Cerebellar cortex (tissue), 1 donor: ENCODE results near the gene MOV10L1.

Experiments used
- DNase-seq: peaks from one replicate; pipeline ENCODE4 v3.0.0-alpha.2; 2015; ENCODE audit warnings: low spot score

MOV10L1 gene

DNA sequence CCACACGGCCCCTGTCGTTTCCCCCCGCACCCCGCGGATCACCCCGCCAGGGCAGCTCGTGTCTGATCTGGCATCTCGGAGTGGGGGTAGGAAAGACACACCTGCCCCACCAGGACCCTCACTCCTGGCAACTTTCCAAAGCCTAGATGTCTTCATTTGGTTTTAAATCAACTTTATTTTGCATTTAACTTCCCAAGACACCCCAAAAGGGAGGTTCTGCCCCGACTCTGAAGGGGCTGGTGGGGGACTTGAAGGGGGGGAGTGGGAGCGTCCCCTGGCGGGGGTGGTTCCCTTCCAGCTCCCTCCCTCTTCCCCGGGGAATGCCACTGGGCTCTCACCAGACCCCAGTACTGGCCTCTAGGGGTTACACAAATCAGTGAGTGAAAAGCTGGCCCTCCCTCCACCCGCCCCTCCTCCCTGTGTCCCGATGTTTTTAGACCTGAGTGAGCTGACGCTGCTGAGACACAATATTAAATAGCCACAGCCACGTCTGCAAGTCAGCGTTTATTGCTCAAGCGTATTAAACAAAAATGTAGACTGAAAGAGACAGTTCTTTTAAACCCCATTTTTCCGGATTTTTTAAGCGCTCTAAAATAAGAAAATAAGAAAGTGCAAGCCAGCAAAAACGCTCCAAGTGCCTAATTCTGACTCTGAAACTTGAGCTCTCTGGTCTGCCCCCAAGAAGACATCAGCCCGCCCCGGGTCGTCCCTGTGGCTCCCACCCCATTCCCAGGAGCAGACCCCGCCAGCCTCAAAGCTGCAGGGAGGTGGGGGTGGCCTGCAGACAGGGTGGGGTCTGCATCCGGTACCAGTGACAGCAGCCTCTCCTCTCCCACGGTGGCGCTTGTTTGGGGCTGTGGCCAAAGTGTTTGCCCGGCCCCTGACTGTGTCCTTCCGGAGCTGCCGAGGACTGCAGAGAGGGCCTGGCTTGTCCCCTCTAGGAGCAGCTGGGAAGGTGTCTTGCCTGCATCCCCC is 30.6 kb upstream of the MOV10L1 start:
- DNase-seq, result peak; percentile 10

- DNase-seq, result no peak
Observed at GRCh38 chr22:50059881-50060262, 29.9 kb upstream of the MOV10L1 start.

GRCh38 chr22:50060441-50061140 is 29.2 kb upstream of the MOV10L1 start:
- no peak for DNase-seq

GRCh38 chr22:50061141-50061823 is 28.5 kb upstream of the MOV10L1 start:
- no peak for DNase-seq

GRCh38 chr22:50061824-50062355 is 27.9 kb upstream of the MOV10L1 start:
- DNase-seq, result no peak

DNA sequence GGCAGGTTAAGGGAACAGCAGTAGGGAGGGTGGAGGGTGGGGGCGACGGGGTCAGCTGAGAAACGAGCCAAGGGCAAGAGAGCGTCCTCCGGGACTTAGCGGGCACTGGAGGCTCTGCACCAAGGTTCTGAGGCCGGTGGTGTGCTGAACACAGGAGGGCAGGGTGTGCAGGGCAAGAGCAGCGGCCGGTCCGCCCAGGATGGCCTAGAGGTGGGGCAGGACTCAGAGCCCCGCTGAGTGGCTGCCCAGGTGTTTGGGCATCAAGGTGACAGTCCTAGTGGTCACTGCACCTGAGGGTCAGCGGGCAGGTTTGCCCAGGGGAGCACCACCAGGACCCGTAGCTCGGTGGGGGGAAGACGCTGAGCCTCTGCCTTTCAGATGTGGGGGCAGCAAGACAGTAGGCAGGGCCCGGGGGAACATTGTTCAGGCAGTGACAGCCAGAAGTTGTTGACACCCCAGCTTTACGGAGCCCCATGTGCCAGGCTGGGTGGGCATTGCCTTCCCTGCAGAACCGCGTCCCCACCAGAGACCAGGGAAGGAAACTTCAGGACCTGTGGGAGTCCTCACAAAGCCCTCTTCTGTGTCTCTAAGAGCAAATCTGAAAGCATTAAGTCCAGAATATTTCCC is 27.2 kb upstream of the MOV10L1 start:
- no peak for DNase-seq

- DNase-seq, result no peak
Observed at GRCh38 chr22:50063589-50064393, 26.0 kb upstream of the MOV10L1 start.

GRCh38 chr22:50064453-50064852 is 25.4 kb upstream of the MOV10L1 start:
- no peak for DNase-seq

GRCh38 chr22:50067244-50067643 is 22.6 kb upstream of the MOV10L1 start:
- DNase-seq, result no peak

GRCh38 chr22:50068096-50068495 is 21.7 kb upstream of the MOV10L1 start:
- no peak for DNase-seq

GRCh38 chr22:50070366-50070765 is 19.4 kb upstream of the MOV10L1 start:
- no peak for DNase-seq

DNA sequence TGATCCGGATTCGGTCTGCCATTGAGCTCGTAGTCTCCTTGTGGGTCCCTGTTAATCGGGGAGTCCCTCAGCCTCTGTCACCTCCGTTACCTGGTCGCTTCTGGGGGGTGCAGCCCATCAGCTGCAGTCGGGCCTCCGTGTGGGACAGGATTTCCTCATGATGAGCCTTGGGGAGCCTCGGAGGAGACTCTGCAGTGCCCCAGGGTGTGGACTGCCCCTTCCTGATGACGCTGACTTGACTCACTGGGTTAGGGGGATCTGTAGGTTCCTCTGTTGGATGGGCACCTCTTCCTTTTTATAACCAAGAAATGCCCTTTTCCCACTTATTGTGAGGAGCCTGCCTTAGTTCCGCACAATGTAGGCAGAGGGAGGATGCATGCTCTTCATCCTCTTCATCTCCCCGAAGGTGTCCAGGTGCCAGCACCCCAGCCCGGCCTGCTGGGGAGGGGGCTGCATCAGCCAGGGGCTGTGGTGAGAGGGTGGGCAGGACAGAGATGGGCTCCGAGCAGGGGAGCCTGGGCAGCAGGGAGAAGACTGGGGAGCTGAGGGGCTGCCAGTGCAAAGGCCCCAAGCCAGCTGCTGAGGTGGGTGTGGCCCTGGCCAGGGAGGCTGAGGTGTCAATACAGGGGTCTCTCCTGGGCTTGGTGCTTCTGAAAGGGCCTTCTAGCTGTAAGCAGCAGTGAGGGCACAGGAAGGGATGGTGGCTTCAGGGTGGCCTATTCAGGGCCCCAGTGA is 18.2 kb upstream of the MOV10L1 start:
- no peak for DNase-seq

GRCh38 chr22:50072167-50072555 is 17.6 kb upstream of the MOV10L1 start:
- no peak for DNase-seq

DNA sequence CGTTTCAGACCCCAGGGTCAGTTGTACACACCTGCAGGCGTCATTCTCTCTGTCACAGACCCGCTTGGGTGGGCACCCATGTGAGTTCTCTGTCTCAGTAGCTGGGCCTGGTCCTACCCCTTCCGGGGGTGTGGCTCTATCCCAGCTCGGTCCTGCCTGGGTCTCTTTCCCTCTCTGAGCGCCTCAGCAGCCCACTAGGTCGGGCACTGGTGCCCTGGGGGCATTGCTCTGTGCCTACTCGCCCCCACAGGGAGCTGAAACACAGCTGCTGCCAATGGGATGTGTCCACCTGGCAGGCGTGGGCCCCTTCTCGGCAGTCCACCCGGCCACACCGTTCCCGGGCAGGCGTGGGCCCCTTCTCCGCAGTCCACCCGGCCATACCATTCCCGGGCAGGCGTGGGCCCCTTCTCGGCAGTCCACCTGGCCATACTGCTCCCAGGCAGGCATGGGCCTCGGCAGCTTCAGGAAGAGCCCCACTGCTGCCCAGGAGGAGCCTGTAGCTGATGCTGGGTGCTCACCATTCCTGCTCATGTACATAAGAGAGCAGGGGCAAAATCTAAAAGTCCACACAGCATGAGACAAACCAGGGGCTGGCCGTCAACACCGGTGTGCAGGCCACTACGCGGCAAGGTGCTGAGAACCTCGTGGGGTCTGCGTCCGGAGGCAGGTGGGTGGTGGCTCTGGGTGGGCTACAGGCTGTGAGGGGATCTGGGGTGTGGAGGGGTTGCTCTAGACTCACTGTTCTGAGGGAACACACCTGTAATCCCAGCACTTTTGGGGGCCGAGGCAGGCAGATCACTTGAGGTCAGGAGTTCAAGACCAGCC is 16.9 kb upstream of the MOV10L1 start:
- DNase-seq, result no peak

DNA sequence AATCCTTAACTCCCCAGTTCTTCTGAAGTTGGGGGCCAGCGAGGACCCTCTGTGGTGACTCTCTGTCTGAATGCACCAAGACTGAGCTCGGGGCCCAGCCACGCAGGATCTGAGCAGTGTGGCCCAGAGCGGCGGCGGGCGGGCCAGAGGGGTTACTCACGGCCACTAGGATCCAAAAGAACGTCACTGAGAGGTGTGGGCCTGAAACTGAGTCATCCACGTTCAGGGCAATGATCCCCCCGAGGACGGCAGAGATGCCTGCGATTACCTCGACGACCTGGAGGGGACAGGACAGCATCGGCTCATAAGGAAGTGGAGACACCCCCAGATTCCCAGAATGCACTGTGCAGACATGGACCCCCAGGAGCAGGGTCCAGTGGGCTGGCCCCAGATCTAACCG is 15.8 kb upstream of the MOV10L1 start:
- no peak for DNase-seq

GRCh38 chr22:50074551-50075530 is 15.0 kb upstream of the MOV10L1 start:
- peak; percentile 35 for DNase-seq

DNA sequence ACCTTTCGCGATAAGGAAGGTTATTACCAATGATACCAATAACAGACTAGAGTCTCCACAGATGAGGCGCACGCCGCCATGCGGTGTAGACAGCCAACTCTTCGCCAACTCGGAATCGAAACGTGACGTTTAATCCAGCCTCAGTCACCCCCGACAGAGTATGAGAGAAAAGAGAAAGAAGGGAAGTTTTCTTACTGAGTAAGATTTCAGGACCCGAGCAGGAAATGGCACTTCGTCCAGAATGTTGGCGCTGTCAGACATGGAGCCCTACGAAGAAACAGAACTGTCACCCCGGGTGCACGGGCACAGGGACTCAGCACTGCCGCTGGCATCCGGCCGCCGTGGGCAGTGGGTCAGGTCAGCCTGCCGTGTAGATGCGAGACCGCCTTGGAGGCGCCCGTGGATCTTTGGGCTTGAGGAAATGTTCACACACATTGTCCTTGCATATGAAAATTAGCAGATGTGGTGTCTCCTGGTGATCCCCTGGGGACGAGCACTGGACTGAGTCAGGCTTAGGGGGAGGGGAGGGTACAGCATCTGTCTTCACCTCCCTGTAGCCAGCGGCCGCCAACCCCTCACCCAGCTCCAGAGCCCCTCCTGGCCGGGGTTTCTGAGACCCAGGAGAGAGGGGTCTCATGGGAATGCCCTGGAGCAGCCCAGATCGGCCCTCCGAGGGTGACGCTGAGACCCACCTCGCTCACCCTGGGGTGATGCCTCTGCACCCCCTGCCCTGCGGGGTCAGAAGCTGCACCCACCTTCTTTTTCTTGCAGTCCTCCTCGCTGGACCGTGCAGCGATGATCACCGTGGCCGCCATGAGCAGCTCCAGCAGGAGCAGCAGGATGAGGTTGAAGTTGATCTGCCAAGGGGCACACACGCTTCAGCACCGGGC is 12.9 kb upstream of the MOV10L1 start:
- no peak for DNase-seq
